NB4 (cell line): ENCODE data around the gene TPD52L1.
"Not testable (repeated sequence)": the region's sequence is repeated elsewhere in the genome, so short reads cannot be mapped to it uniquely, and the experiment has no call there.

Experiments used
- DNase-seq: peaks from one replicate; pipeline ENCODE4 v3.0.0; 2010; ENCODE audit warnings: low read depth
- H3K4me3 ChIP-seq: one replicate; pipeline ENCODE4 v1.5.1; 2011; ENCODE audit warnings: mild to moderate bottlenecking, low read depth, low read length, moderate library complexity
- CTCF ChIP-seq: IDR thresholded peaks from one replicate; pipeline ENCODE4 v1.5.1; 2012; ENCODE audit warnings: low read depth, low read length
- MAX ChIP-seq: IDR thresholded peaks from 2 replicates; pipeline ENCODE4 v1.6.1; 2011; ENCODE audit warnings: low read depth, low read length
- MYC ChIP-seq: IDR thresholded peaks from 2 replicates; pipeline ENCODE4 v1.6.1; 2011; ENCODE audit warnings: low read depth, low read length
- POLR2A ChIP-seq: IDR thresholded peaks from 2 replicates; pipeline ENCODE4 v1.6.1; 2011; ENCODE audit warnings: mild to moderate bottlenecking; ENCODE audit not compliant: insufficient read length; ENCODE audit errors: extremely low read depth

TPD52L1 gene

GRCh38 chr6:125273965-125274364 is 120.4 kb downstream of the TPD52L1 start:
- H3K4me3 ChIP-seq = no peak overlapping the region
- DNase-seq = no peak
- TF ChIP-seq POLR2A (no peak), MYC (no peak), MAX (no peak), CTCF (no peak)

GRCh38 chr6:125274935-125275334 is 121.4 kb downstream of the TPD52L1 start:
- no peak for DNase-seq
- H3K4me3 ChIP-seq = no peak overlapping the region
- TF ChIP-seq POLR2A (no peak), MYC (no peak), MAX (no peak), CTCF (no peak)

- DNase-seq = no peak
- TF ChIP-seq POLR2A (no peak), MAX (no peak)
- H3K4me3 ChIP-seq = no peak overlapping the region
These were observed 122.2 kb downstream of the TPD52L1 start for GRCh38 chr6:125275779-125276178.

GRCh38 chr6:125277838-125278237 is 124.3 kb downstream of the TPD52L1 start:
- DNase-seq = no peak
- H3K4me3 ChIP-seq = no peak overlapping the region
- no peak for TF ChIP-seq MYC
- TF ChIP-seq POLR2A = no peak
- no peak for TF ChIP-seq MAX
- no peak for TF ChIP-seq CTCF

GRCh38 chr6:125279961-125280360 is 126.4 kb downstream of the TPD52L1 start:
- no peak for DNase-seq
- no peak overlapping the region for H3K4me3 ChIP-seq
- TF ChIP-seq MYC = no peak
- TF ChIP-seq MAX = no peak
- no peak for TF ChIP-seq CTCF
- no peak for TF ChIP-seq POLR2A

GRCh38 chr6:125280370-125281035 is 126.9 kb downstream of the TPD52L1 start:
- not testable (repeated sequence) for DNase-seq, H3K4me3 ChIP-seq

GRCh38 chr6:125282470-125282869 is 128.9 kb downstream of the TPD52L1 start:
- not testable (repeated sequence) for DNase-seq, H3K4me3 ChIP-seq
